GM10847 (cell line): ENCODE measurements around the gene KRTAP10-2.
"Not testable (repeated sequence)": the region's sequence is repeated elsewhere in the genome, so short reads cannot be mapped to it uniquely, and the experiment has no call there.

Source experiments
- POLR2A ChIP-seq: IDR thresholded peaks from 2 replicates; pipeline ENCODE4 v1.6.1; 2011; ENCODE audit not compliant: insufficient read length; ENCODE audit errors: extremely low read depth

The KRTAP10-2 gene, protein sequence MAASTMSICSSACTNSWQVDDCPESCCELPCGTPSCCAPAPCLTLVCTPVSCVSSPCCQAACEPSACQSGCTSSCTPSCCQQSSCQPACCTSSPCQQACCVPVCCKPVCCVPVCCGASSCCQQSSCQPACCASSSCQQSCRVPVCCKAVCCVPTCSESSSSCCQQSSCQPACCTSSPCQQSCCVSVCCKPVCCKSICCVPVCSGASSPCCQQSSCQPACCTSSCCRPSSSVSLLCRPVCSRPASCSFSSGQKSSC

DNA sequence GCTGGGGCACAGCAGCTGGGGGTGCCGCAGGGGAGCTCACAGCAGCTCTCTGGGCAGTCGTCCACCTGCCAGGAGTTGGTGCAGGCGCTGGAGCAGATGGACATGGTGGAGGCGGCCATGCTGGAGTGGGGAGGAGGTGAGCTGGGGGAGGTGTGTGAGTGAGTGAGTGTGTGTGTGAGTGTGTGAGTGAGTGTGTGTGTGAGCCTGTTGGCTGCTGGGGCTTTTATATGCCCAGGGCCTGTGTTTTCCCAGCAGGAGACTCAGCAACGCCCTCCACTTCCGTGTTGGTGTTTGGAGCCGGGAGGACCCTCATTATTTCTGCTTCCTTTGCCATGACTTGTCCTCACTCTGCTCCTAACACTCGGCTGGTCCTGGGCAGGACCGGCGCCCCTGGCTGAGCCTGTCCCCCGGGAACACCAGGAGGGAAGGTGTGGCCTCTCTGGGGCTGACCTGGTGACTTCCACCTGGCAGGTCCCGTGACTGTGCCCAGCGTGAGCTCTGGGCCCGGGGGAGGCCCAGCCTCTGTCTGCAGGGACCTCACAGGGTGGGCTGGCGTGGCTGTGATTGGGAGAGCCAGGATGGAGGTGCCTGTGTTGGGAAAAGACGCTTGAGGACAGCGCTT lies at the start of gene KRTAP10-2:
KRTAP10-2 (minus strand) TSS at position 166 of the 622 bp plus-strand sequence; CDS start at position 119, 47 bp downstream.
- no peak for TF ChIP-seq POLR2A

DNA sequence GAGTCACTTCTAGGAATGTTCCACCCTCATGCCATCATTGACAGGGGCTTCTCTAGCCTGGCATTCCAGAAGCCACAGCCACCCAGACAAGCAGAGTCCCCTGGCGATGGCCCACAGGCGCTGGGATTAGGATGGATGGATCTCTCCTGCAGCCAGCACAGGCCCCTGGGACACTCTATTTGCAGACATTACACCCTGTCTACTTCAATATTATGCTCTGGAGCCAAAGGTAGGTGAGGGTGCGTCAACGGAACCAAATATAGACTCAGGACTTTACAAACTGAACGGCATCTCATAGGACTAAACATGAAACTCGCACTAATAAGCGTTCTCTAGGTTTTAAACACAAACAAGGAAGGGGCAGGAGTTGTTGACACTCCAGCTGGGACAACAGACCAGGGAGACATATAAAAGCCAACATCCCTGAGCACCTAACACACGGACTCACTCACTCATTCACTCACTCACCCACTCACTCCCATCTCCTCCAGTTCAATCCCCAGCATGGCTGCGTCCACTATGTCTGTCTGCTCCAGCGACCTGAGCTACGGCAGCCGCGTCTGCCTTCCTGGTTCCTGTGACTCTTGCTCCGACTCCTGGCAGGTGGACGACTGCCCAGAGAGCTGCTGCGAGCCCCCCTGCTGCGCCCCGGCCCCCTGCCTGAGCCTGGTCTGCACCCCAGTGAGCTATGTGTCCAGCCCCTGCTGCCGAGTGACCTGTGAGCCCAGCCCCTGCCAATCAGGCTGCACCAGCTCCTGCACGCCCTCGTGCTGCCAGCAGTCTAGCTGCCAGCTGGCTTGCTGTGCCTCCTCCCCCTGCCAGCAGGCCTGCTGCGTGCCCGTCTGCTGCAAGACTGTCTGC lies 49.0 kb upstream of the KRTAP10-2 start, which contains the start of gene KRTAP10-7:
KRTAP10-7 (plus strand) TSS at position 480 of the 861 bp plus-strand sequence; CDS start at position 505, 25 bp downstream.
- TF ChIP-seq POLR2A, result not testable (repeated sequence)

DNA sequence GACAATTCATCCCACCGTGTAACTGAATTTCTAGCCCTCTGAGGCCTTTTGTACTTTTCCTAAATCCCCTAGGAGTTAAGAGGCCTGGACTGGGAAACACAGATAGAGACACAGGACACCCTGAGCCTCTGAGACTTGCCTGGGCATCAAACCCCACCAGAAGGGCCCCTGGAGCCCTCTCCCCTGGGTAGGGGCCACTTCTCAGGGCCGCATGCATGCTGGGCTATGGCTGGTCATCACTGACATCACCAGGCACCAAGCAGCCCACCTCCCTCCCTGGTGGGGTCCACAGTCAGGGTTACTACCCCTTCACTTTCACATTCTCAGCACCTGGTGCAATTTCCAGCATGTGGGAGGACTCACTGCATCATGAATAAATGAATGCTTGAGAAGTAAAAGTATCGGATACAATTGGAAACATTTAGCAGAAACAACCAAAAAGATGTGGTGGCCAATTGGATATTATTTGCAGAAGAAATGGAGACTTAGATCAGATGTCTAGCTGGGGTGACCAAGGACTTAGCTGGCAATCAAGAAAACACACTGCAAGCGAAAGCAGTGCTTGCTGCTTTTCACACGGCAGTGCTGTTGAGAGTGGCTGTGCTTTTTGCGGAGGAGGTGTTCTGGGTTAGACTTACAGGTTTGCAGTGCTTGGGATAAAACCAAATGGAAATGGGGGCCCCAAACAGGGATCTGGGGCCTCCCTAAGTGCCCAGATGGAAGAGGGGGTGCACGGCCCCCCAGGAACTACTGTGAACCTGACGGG lies 48.1 kb upstream of the KRTAP10-2 start:
- no peak for TF ChIP-seq POLR2A

DNA sequence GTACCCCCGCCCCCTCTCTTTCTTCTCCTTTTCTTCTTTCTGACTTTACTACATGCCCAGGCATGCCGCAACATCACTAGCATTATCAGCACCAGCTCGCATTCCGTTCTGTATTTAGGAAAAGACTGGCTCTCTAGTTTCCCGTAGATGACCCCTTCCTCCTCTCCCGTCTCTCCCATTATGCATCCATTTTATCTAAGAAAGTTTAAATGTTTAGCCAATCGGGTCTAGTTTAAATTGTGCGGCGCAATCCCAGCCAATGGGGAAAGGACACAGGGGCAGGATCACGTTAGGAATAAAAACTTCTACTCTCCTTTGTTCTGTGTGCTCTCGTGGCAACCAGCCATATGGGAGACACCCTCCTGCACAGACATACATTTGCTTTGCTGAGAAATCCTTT lies 46.8 kb upstream of the KRTAP10-2 start:
- TF ChIP-seq POLR2A, result no peak

DNA sequence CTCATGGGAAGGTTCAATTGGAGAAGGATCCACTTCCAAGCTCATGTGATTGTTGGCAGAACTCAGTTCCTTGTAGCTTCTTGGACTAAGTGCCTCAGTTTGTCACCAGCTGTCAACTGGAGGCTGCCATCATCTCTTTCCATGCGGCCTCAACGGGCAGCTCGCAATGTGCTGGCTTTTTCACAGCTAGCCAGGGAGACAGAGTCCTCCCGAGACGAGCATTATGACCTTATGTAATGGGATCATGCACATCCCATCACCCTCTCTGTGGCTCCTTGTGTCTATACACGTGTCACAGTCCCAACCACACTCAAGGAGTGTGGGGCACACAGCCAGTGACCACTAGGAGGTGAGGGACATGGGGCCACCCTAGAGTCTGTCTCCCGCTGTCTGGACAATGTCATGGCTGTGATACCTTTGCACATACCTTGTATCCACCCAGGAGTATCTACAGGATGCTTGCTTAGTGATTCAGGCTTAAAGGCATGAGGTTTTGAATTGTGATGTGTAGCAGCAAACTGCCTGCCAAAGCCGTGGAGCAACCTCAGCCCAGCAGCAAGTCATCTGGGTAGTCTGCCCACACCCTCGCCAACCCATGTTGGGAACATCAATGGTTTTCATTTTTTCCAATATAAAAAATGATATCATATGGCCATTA lies 44.9 kb upstream of the KRTAP10-2 start:
- no peak for TF ChIP-seq POLR2A

DNA sequence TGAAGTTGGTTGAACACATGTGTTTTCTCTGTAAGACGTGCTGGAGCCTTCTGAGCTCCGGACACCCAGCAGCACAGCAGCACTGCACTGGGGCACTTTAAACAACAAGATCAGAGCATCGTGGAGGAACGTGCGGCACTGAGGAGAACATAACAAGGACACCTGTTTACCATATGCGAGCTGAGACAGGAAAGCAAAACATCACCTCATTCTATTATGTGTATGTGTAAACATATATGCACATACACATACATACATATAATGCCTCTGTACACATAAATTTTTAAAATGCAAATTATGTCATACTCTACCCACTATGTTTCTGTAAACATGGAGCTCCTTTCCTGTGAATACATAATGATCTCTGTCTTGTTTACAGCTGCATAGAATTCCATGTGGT lies 44.2 kb upstream of the KRTAP10-2 start:
- TF ChIP-seq POLR2A, result no peak

DNA sequence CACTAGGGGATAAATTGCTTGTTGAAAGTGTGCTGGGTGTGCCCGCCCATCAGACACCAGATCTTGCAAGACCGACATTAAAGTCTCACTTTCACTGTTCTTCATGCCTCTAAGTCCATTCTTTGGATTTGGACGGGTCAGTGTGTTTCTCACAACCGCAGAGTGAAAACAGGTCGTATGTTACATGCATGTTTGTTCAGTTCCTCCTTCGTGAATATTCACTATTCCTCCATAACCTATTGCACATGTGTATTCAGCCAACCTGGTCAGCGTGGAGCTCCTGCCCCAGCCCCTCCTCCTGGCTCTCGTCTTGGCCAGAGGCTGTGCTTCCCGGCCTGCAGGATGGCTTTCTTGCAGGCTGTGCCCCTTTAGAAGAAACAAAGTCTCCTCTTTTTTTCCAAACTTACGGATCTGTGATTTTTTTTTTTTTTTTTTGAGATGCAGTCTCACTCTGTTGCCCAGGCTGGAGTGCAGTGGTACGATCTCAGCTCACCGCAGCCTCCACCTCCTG lies 43.2 kb upstream of the KRTAP10-2 start:
- no peak for TF ChIP-seq POLR2A

DNA sequence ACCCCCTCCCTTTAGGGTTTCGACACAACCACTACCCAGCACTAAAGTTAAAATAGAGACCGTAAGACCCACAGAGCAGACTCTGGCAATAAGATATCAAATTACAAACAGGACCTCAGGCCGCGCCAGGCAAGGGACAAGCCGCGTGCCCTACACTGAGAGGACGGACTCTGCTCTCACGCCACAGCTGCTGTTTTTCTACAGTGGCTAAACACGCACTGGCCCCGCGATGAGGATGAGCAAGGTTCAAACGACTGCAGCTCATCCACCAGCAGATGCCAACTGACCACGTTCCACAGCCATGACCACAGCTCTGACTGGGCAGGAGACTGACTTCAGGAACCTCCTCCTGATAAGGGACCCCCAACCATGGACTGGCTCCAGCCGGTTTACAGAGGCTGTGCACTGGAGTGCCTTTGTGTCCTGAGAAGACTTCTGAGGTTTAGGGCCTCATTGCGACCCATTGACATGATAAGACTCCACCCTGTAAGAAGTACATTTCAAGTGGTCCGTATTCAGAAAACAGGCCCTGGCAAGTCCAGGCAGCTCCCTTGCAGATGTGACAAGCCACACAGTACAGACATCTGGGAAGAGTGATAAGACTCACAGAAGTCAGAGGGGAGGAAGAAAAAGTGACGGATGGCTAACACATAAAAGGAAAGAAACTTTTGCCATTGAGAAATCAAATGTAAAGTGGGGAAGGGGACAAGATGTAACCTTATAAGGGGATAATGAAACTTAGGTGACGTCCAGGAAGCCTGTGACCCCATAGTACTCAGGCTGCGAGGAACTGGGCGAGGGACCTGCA lies 42.5 kb upstream of the KRTAP10-2 start:
- TF ChIP-seq POLR2A, result no peak

DNA sequence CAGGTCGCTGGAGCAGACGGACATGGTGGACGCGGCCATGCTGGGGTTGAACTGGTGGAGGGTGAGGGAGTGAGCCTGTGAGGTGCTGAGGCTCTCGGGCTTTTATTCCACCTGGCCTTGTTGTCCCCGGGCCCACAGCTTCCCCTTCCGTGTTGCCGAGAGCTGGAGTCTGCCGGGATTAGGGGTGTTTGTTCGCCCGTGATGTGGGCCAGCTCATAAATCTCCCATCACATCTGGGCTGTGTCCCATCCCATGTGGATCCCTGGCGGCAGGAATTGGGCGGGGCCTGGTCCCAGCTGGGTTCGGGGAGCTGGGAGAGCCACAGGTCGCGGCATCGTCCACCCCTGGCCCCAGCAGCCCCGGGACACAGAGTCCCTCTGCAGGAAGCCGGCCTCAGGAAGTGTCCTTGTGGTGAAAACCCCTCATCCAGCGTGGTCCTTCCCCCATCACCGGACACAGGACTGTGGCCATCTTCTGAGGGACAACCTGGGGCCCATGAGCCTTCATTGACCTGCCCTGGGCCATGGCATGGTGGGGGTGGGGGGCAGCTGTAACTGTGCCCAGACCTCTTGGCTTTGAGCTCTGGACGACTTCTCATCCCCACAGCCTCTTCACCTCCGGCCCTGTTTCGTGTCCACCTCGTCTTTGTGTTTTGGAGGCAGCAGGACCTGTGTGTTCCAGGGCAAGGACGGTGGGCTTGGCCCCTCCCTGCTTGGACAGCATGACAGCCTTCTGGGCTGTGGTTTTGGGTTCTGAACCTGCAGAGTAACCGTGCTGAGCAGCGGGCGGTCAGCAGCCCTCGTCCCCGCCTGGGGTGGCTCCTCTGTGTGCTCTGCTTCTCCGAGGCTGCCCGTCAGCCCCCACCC lies 41.4 kb upstream of the KRTAP10-2 start, which contains the start of gene KRTAP10-6:
KRTAP10-6 (minus strand) TSS at position 60 of the 866 bp plus-strand sequence; CDS start at position 39, 21 bp downstream.
- TF ChIP-seq POLR2A, result no peak

DNA sequence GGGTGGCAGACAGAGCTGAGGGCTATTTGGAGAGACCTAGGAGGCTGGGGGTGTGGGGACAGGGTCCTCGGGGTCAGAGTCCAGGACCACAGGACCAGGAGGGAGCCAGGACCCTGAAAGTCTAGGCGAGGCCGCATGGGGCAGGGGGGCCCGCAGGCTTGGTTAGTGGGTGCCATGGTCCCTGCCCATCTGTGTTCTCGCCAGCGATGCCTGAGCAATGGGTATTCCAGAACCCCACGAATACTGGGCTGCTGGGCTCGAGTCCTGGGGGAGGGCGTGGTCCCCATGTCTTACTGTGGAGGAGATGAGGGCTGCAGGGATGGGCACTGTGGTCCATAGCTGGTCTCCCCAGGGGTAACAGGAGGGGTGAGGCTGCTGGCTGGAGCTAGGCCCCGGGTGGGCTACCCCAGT lies 39.0 kb upstream of the KRTAP10-2 start:
- no peak for TF ChIP-seq POLR2A

DNA sequence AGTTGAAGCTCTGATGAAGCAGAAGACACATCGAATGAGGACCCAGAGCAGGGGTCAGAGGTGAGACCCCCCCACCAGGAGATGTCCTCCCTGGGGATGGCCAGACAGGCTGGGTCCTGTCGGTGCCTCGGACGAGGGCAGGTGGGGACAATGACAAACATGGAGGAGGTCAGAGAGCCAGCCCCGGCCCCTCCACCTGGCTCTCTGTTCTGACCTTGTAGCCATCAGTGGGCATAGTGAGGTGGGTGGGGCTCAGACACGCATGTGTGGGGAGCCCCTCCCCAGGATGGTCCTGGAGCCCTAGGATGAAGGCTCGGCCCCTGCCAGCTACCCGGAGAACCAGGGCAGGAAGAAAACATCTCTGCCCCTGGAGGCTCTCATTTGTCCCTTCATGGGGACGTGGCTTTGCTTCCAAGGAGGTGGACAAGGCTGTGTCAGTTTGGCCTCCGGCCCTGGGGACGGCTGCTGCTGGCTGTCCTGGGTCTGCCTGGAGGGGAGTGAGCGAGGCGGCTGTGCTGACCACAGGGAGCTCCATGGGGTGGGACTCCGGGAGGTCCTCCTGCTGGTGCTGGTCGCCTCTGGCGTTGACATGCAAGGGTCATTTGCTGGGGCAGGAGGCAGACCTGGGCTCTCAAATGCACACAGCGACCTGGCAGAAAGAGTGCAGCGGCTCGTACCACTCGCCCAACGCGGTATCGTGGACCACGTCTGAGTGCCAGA lies 38.4 kb upstream of the KRTAP10-2 start:
- TF ChIP-seq POLR2A, result no peak

DNA sequence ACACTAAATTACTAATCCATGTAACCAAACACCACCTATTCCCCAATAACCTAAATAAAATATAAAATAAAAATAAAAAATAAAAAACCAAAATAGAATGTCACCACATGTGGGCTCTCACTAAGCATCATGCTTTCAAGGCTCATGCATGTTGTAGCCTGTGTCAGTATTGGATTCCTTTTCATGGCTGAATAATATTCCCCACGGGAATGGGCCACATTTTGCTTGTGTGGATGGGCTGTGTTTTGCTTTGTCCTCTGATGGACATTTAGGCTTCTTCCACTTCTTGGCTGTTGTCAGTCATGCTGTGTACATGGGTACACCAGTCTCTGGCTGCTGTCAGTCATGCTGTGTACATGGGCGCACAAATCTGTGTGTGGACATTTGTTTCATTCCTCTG lies 37.8 kb upstream of the KRTAP10-2 start:
- no peak for TF ChIP-seq POLR2A
